Mesendoderm (in vitro differentiated cells): ENCODE data around the gene FAM117B.
A peak's percentile ranks its signal among the peaks of the same experiment; 100 is the strongest.

Experiments
- DNase-seq: peaks from one replicate; pipeline ENCODE4 v3.0.0; 2013
- H2AK5ac ChIP-seq: 2 replicates; pipeline ENCODE4 v1.6.1; 2013; ENCODE audit warnings: low read length, inconsistent platforms
- H2BK120ac ChIP-seq: 2 replicates; pipeline ENCODE4 v1.6.1; 2013; ENCODE audit warnings: low read depth, mild to moderate bottlenecking, low read length, moderate library complexity, mixed read lengths
- H2BK15ac ChIP-seq: replicated peaks from 2 replicates; pipeline ENCODE4 v1.6.1; 2013; ENCODE audit warnings: low read depth, mild to moderate bottlenecking, moderate library complexity
- H2BK5ac ChIP-seq: 2 replicates; pipeline ENCODE4 v1.6.1; 2013; ENCODE audit warnings: low read length, inconsistent platforms
- H3K18ac ChIP-seq: 2 replicates; pipeline ENCODE4 v1.6.1; 2013; ENCODE audit warnings: mild to moderate bottlenecking, low read length, mixed read lengths
- H3K23ac ChIP-seq: one replicate; pipeline ENCODE4 v1.6.1; 2013; ENCODE audit warnings: low read length
- H3K27ac ChIP-seq: 2 replicates; pipeline ENCODE4 v1.5.1; 2013; ENCODE audit warnings: low read depth, mild to moderate bottlenecking, inconsistent platforms, low read length, moderate library complexity
- H3K27me3 ChIP-seq: 2 replicates; pipeline ENCODE4 v1.6.1; 2013; ENCODE audit warnings: low read length, control low read depth, mild to moderate bottlenecking, inconsistent platforms; ENCODE audit not compliant: insufficient read depth, poor library complexity
- H3K36me3 ChIP-seq: 2 replicates; pipeline ENCODE4 v1.6.1; 2013; ENCODE audit warnings: low read length, inconsistent platforms; ENCODE audit not compliant: control insufficient read depth, insufficient read depth
- H3K4ac ChIP-seq: one replicate; pipeline ENCODE4 v1.6.1; 2013; ENCODE audit warnings: low read depth, mild to moderate bottlenecking, low read length, moderate library complexity
- H3K4me1 ChIP-seq: 2 replicates; pipeline ENCODE4 v1.6.1; 2013; ENCODE audit warnings: low read depth, low read length, inconsistent platforms; ENCODE audit not compliant: control insufficient read depth
- H3K4me2 ChIP-seq: 2 replicates; pipeline ENCODE4 v1.6.1; 2013; ENCODE audit warnings: low read length
- H3K4me3 ChIP-seq: 2 replicates; pipeline ENCODE4 v1.5.1; 2013; ENCODE audit warnings: mild to moderate bottlenecking, low read length
- H3K56ac ChIP-seq: one replicate; pipeline ENCODE4 v1.6.1; 2013; ENCODE audit warnings: low read length
- H3K79me1 ChIP-seq: 2 replicates; pipeline ENCODE4 v1.6.1; 2013; ENCODE audit warnings: low read length, inconsistent platforms
- H3K79me2 ChIP-seq: 2 replicates; pipeline ENCODE4 v1.6.1; 2013; ENCODE audit warnings: mild to moderate bottlenecking, low read length; ENCODE audit not compliant: control insufficient read depth, insufficient read depth
- H3K9ac ChIP-seq: 2 replicates; pipeline ENCODE4 v1.6.1; 2013; ENCODE audit warnings: low read length, inconsistent platforms
- H4K5ac ChIP-seq: one replicate; pipeline ENCODE4 v1.6.1; 2013; ENCODE audit warnings: low read length
- H4K8ac ChIP-seq: one replicate; pipeline ENCODE4 v1.6.1; 2013; ENCODE audit warnings: low read depth, mild to moderate bottlenecking, control low read depth, low read length, moderate library complexity
- WGBS: extraction: QIAGEN DNeasy Blood & Tissue Kit; methylation state at CpG from one replicate; pipeline ENCODE4 v1.1.7; 2013; ENCODE audit warnings: low lambda C conversion rate, missing lambda C conversion rate; ENCODE audit not compliant: insufficient coverage; ENCODE audit errors: extremely low coverage; 5-methylcytosine and 5-hydroxymethylcytosine counted together

FAM117B gene

DNA sequence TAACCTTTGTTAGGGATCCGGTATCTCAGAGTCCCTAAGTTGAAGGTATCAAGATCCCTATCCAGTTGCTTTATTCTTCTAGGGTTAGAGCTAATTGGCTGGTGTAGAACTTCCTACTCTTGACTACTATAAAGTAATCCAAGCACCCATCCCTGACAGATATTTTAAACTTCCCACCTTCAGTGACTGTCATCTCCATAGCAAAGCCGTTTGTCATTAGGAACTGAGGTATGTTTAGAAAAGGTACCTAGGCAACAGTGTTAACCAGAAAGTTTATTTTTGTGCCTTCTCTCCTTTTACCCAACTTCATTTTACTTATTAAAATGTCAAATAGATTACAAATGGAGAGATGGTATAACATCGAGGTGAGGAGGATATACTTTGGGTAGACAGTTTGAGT, 4.5 kb downstream of the FAM117B start:
- peak; percentile 18 for DNase-seq
- H2AK5ac ChIP-seq, result no peak overlapping the region
- H3K36me3 ChIP-seq, result no peaks in the 10 kb centered on the region
- H3K4me1 ChIP-seq, result peaks cover 2% of the 10 kb centered on the region
- no peak overlapping the region for H3K4ac ChIP-seq
- H3K23ac ChIP-seq, result no peak overlapping the region
- no peak overlapping the region for H3K9ac ChIP-seq
- no peak overlapping the region for H3K4me3 ChIP-seq
- no peak overlapping the region for H4K5ac ChIP-seq
- H2BK5ac ChIP-seq, result no peak overlapping the region
- no peak overlapping the region for H3K18ac ChIP-seq
- no peak overlapping the region for H2BK120ac ChIP-seq
- peaks cover 4% of the 10 kb centered on the region for H3K79me1 ChIP-seq
- no peak overlapping the region for H2BK15ac ChIP-seq
- H3K27ac ChIP-seq, result no peak overlapping the region
- no peaks in the 10 kb centered on the region for H3K27me3 ChIP-seq
- no peak overlapping the region for H4K8ac ChIP-seq
- H3K79me2 ChIP-seq, result peaks cover 35% of the 10 kb centered on the region
- WGBS, result no CpG with 5 or more reads among the region's 3 CpGs
- H3K4me2 ChIP-seq, result no peak overlapping the region
- no peak overlapping the region for H3K56ac ChIP-seq

DNA sequence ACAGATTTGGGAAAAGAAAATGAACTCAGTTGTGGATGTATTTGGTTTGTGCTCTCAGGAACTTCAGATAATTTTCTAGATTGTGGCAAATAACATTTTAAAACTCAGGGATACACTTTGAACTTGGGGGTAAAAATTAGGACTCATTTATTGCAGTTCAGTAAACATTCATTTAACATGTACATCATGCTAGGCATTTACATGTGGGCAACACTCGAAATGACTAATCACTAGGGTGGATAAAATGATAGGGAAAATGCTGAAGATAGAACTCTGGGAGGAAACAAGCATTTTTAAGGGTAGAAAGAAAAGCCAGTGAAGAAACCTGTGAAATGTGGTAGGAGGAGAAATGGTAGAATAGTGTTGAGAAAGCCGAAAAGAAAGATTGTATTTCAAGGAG, 7.8 kb downstream of the FAM117B start:
- H3K18ac ChIP-seq, result no peak overlapping the region
- no peak overlapping the region for H3K56ac ChIP-seq
- H2BK5ac ChIP-seq, result no peak overlapping the region
- no peak overlapping the region for H3K23ac ChIP-seq
- WGBS, result 100% methylated on average over 1 of the region's 2 CpGs
- peaks cover 36% of the 10 kb centered on the region for H3K79me2 ChIP-seq
- H3K27me3 ChIP-seq, result no peaks in the 10 kb centered on the region
- H3K36me3 ChIP-seq, result no peaks in the 10 kb centered on the region
- no peak overlapping the region for H3K9ac ChIP-seq
- H2BK120ac ChIP-seq, result no peak overlapping the region
- no peak overlapping the region for H2AK5ac ChIP-seq
- H4K5ac ChIP-seq, result no peak overlapping the region
- peaks cover 2% of the 10 kb centered on the region for H3K4me1 ChIP-seq
- no peak overlapping the region for H3K4me3 ChIP-seq
- no peak for DNase-seq
- no peak overlapping the region for H3K4ac ChIP-seq
- H3K27ac ChIP-seq, result no peak overlapping the region
- H4K8ac ChIP-seq, result no peak overlapping the region
- no peak overlapping the region for H3K4me2 ChIP-seq
- peaks cover 6% of the 10 kb centered on the region for H3K79me1 ChIP-seq
- no peak overlapping the region for H2BK15ac ChIP-seq

DNA sequence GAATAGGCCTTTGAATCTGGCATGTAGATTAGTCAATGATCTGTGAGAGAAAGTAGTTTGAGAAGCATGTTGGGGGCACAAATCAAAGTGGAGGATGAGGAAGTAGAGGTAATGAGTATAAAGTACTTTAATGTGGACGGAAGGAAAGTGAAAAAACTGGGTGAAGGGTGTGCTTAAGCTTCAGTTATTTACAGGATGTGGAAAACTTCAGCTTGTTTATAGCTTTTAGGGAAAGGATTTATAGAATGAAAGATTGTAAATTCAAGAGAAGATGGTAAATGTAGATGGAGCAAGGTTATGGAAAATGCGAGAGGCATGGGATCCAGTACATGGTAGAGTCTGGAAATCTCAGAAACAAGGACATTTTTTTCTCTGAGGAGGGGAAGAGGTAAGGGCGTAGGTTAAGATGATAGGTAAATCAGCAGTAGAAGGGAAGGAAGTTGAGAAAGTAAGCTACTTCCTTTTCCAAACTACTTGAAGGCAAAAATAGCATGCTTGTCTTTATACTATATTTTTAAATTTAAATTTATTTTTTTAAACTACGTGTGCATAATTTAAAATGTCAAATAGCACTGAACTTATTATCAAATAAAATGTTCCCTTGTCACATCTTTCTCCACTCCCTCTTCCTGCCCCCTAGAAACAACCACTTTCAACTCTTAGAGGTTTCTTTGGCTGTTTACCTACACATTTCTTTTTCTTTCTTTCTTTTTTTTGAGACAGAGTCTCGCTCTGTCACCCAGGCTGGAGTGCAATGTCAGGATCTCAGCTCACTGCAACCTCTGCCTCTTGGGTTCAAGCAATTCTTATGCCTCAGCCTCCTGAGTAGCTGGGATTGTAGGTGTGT, 8.5 kb downstream of the FAM117B start:
- Histone ChIP-seq H4K5ac (no peak overlapping the region), H3K4me2 (no peak overlapping the region), H3K4me3 (no peak overlapping the region), H3K4me1 (peaks cover 2% of the 10 kb centered on the region), H3K23ac (no peak overlapping the region), H3K18ac (no peak overlapping the region), H3K56ac (no peak overlapping the region), H3K79me2 (peaks cover 34% of the 10 kb centered on the region), H3K27ac (no peak overlapping the region), H2BK5ac (no peak overlapping the region), H2AK5ac (no peak overlapping the region), H3K9ac (no peak overlapping the region), H3K4ac (no peak overlapping the region), H2BK15ac (no peak overlapping the region), H3K79me1 (peaks cover 3% of the 10 kb centered on the region), H2BK120ac (no peak overlapping the region), H3K36me3 (no peaks in the 10 kb centered on the region), H4K8ac (no peak overlapping the region), H3K27me3 (no peaks in the 10 kb centered on the region)
- DNase-seq, result no peak
- 100% methylated on average over 3 of the region's 5 CpGs for WGBS

DNA sequence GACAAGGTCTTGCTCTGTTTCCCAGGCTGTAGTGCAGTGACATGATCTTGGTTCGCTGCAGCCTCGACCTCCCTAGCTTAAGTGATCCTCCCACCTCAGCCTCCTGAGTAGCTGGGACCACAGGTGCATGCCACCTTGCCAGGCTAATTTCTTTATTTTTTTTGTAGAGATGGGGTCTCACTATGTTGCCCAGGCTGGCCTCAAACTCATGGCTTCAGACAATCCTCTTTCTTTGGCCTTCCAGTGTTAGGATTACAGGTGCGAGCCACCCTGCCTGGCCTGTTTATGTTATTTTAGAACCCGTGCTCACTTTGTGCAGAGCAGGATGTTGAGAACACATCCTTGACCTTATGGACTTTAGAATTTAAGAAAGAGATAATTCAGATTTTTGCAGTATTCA, 17.4 kb downstream of the FAM117B start:
- no CpG with 5 or more reads among the region's 4 CpGs for WGBS

DNA sequence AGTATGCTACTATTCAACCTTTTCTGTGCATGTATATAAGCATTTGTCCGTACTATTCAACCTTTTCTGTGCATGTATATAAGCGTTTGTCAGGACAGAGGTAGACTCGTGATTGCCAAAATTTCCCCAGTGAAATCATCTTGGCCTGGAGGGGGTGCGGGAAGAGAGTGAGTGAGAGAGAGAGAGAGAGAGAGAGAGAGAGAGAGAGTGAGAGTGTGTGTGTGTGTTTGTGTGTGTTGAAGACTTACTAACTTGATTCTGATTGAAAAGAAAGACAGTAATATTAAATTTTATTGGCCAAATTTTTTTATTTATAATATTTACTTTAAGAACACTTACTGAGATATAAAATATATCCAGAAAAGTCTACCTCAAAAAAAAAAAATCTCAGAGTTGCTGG, 19.1 kb downstream of the FAM117B start:
- no peak overlapping the region for H3K27ac ChIP-seq
- no peak overlapping the region for H2BK5ac ChIP-seq
- H3K79me2 ChIP-seq, result peaks cover 13% of the 10 kb centered on the region
- DNase-seq, result no peak
- H3K23ac ChIP-seq, result no peak overlapping the region
- H3K4ac ChIP-seq, result no peak overlapping the region
- no peak overlapping the region for H3K9ac ChIP-seq
- no peaks in the 10 kb centered on the region for H3K4me1 ChIP-seq
- H3K79me1 ChIP-seq, result peaks cover 1% of the 10 kb centered on the region
- H3K18ac ChIP-seq, result no peak overlapping the region
- H3K4me3 ChIP-seq, result no peak overlapping the region
- no peak overlapping the region for H3K56ac ChIP-seq
- no peak overlapping the region for H4K5ac ChIP-seq
- no peak overlapping the region for H4K8ac ChIP-seq
- no peaks in the 10 kb centered on the region for H3K27me3 ChIP-seq
- WGBS, result no CpG with 5 or more reads among the region's 4 CpGs
- no peak overlapping the region for H2BK15ac ChIP-seq
- no peak overlapping the region for H2AK5ac ChIP-seq
- H3K4me2 ChIP-seq, result no peak overlapping the region
- no peak overlapping the region for H2BK120ac ChIP-seq
- H3K36me3 ChIP-seq, result no peaks in the 10 kb centered on the region

More for the DNA sequence above, 17.4 kb downstream of the FAM117B start:
- no peaks in the 10 kb centered on the region for H3K79me1 ChIP-seq
- no peak overlapping the region for H3K23ac ChIP-seq
- no peak overlapping the region for H3K18ac ChIP-seq
- no peak overlapping the region for H2AK5ac ChIP-seq
- H4K8ac ChIP-seq, result no peak overlapping the region
- no peak overlapping the region for H3K4me3 ChIP-seq
- H3K4me2 ChIP-seq, result no peak overlapping the region
- H3K27ac ChIP-seq, result no peak overlapping the region
- H3K9ac ChIP-seq, result no peak overlapping the region
- H3K4ac ChIP-seq, result no peak overlapping the region
- no peak overlapping the region for H2BK15ac ChIP-seq
- H3K56ac ChIP-seq, result no peak overlapping the region
- no peaks in the 10 kb centered on the region for H3K36me3 ChIP-seq
- H3K79me2 ChIP-seq, result peaks cover 6% of the 10 kb centered on the region
- H2BK5ac ChIP-seq, result no peak overlapping the region
- H3K4me1 ChIP-seq, result no peaks in the 10 kb centered on the region
- H2BK120ac ChIP-seq, result no peak overlapping the region
- no peak for DNase-seq
- H3K27me3 ChIP-seq, result no peaks in the 10 kb centered on the region
- H4K5ac ChIP-seq, result no peak overlapping the region

DNA sequence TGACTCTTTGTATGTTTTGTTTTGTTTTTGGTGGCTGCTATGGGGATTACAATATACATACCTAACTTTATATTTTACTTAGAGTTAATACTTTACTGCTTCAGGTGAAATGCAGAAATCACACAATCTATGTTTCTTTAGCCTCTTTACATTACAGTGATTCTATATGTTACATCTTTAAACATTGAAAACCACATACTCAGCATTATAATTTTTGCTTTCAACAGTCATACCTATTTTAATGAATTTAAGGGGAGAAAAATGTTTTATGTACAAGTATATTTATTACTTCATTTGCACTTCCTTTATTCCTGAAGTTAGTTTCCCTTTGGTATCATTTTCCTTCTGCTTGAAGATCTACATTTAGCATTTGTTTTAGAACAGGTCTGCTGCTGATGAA, 23.1 kb downstream of the FAM117B start:
- Histone ChIP-seq H3K27ac (no peak overlapping the region), H4K5ac (no peak overlapping the region), H3K4me3 (no peak overlapping the region), H2AK5ac (no peak overlapping the region), H3K9ac (no peak overlapping the region), H3K4me2 (no peak overlapping the region), H3K36me3 (no peaks in the 10 kb centered on the region), H2BK120ac (no peak overlapping the region), H2BK15ac (no peak overlapping the region), H3K79me1 (peaks cover 5% of the 10 kb centered on the region), H3K79me2 (peaks cover 10% of the 10 kb centered on the region), H3K23ac (no peak overlapping the region), H3K4me1 (no peaks in the 10 kb centered on the region), H2BK5ac (no peak overlapping the region), H3K18ac (no peak overlapping the region), H3K4ac (no peak overlapping the region), H4K8ac (no peak overlapping the region), H3K56ac (no peak overlapping the region), H3K27me3 (no peaks in the 10 kb centered on the region)
- DNase-seq, result no peak
